ENCODE measurements around the gene SLC9A9.

The SLC9A9 gene

DNA sequence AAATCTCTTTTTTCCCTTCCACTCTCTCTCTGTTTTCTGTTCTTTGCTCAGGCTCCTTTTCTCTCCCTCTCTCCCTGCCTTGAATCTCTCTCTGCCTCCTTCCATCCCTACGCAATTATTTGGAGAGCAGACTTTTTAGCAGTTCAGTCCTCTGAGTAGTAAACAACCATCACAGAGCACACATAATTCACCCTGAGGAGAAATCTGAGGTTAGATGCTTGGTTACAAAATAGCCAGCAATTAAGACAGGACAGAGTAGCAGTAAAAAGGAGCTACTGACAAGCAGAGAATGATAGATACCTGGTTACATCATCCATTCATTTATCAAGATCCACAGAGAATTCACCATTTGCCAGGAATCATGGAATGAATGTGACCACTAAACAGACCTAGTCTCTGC, 25.5 kb downstream of the SLC9A9 start:
- no peaks in the 10 kb centered on the region for H3K27me3 ChIP-seq (ENCODE audit: insufficient read depth, poor library complexity, severe bottlenecking)

DNA sequence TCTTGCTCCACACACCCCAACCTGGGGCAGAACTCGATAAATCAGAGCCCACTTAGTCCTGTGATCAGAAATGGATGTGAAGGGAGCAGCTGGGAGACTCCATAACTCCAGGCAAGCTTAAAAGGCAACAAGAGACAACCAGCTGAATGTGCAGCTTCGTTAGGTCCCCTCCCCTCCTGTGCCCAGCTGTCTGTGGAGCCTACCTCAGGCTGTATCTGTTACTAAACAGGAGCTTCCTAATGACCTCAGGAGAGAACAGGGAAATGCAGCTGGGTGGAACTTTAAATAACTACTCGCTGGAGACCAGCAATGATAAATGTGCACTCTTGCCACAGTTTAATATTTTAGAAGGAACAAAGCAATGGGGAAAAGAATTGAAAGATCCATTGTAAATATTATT, 25.9 kb downstream of the SLC9A9 start:
- TF ChIP-seq, protein P1, sequence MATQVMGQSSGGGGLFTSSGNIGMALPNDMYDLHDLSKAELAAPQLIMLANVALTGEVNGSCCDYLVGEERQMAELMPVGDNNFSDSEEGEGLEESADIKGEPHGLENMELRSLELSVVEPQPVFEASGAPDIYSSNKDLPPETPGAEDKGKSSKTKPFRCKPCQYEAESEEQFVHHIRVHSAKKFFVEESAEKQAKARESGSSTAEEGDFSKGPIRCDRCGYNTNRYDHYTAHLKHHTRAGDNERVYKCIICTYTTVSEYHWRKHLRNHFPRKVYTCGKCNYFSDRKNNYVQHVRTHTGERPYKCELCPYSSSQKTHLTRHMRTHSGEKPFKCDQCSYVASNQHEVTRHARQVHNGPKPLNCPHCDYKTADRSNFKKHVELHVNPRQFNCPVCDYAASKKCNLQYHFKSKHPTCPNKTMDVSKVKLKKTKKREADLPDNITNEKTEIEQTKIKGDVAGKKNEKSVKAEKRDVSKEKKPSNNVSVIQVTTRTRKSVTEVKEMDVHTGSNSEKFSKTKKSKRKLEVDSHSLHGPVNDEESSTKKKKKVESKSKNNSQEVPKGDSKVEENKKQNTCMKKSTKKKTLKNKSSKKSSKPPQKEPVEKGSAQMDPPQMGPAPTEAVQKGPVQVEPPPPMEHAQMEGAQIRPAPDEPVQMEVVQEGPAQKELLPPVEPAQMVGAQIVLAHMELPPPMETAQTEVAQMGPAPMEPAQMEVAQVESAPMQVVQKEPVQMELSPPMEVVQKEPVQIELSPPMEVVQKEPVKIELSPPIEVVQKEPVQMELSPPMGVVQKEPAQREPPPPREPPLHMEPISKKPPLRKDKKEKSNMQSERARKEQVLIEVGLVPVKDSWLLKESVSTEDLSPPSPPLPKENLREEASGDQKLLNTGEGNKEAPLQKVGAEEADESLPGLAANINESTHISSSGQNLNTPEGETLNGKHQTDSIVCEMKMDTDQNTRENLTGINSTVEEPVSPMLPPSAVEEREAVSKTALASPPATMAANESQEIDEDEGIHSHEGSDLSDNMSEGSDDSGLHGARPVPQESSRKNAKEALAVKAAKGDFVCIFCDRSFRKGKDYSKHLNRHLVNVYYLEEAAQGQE (IDR thresholded peaks at IDR 0.05; ENCODE audit: insufficient replicate concordance, low read depth), result no peak
- TF ChIP-seq SPI1 (IDR thresholded peaks at IDR 0.05; ENCODE audit: borderline replicate concordance, low read depth) (no peak), GABPA (IDR thresholded peaks at IDR 0.05; ENCODE audit: low read depth) (no peak), POLR2AphosphoS5 (IDR thresholded peaks at IDR 0.05; ENCODE audit: low read depth) (no peak)
- DNase-seq (ENCODE audit: low read depth in 1 of 2, low spot score in 1 of 2), result no peak
- no peaks in the 10 kb centered on the region for H3K27me3 ChIP-seq (ENCODE audit: insufficient read depth, poor library complexity, severe bottlenecking)
- no peak overlapping the region for H3K27ac ChIP-seq (replicated peaks)
- no peak overlapping the region for H3K4me3 ChIP-seq (replicated peaks; ENCODE audit: insufficient read depth, low read length)

More for the DNA sequence above, 25.5 kb downstream of the SLC9A9 start:
- no peak for DNase-seq (ENCODE audit: low read depth in 1 of 2, low spot score in 1 of 2)
- TF ChIP-seq POLR2AphosphoS5 (IDR thresholded peaks at IDR 0.05; ENCODE audit: low read depth), result no peak
- TF ChIP-seq, protein P1 (IDR thresholded peaks at IDR 0.05; ENCODE audit: insufficient replicate concordance, low read depth), result no peak
- TF ChIP-seq, protein P2, sequence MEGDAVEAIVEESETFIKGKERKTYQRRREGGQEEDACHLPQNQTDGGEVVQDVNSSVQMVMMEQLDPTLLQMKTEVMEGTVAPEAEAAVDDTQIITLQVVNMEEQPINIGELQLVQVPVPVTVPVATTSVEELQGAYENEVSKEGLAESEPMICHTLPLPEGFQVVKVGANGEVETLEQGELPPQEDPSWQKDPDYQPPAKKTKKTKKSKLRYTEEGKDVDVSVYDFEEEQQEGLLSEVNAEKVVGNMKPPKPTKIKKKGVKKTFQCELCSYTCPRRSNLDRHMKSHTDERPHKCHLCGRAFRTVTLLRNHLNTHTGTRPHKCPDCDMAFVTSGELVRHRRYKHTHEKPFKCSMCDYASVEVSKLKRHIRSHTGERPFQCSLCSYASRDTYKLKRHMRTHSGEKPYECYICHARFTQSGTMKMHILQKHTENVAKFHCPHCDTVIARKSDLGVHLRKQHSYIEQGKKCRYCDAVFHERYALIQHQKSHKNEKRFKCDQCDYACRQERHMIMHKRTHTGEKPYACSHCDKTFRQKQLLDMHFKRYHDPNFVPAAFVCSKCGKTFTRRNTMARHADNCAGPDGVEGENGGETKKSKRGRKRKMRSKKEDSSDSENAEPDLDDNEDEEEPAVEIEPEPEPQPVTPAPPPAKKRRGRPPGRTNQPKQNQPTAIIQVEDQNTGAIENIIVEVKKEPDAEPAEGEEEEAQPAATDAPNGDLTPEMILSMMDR (IDR thresholded peaks at IDR 0.05; ENCODE audit: insufficient read depth, low read length), result no peak
- no peak for TF ChIP-seq GABPA (IDR thresholded peaks at IDR 0.05; ENCODE audit: low read depth)
- TF ChIP-seq SPI1 (IDR thresholded peaks at IDR 0.05; ENCODE audit: borderline replicate concordance, low read depth), result no peak
- H3K4me3 ChIP-seq (replicated peaks; ENCODE audit: insufficient read depth, low read length), result no peak overlapping the region
- no peak overlapping the region for H3K27ac ChIP-seq (replicated peaks)

DNA sequence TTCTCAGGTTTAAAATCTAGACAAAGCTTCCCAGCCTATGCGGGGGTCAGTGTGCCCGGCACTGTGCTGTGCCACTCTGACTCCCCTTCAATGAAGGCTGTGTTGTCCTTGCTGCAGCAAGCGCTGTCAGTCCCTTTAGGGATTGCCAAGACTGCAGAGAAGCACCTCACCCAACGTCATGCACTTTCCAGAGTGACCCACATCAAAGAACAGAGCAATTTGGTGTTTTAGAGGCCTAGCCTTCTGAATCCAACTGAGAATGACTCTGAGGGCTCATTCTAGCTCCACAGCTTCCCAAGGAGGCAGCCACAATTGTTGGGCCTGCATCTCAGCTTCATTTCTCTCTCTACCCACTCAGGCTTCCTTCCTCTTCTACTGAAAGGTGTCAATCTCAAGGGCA, 26.4 kb downstream of the SLC9A9 start:
- Histone ChIP-seq H3K27ac (replicated peaks) (no peak overlapping the region), H3K27me3 (ENCODE audit: insufficient read depth, poor library complexity, severe bottlenecking) (no peaks in the 10 kb centered on the region), H3K4me3 (replicated peaks; ENCODE audit: insufficient read depth, low read length) (no peak overlapping the region)
- TF ChIP-seq, protein P2 (IDR thresholded peaks at IDR 0.05; ENCODE audit: insufficient read depth, low read length), result no peak
- TF ChIP-seq GABPA (IDR thresholded peaks at IDR 0.05; ENCODE audit: low read depth), result no peak
- TF ChIP-seq POLR2AphosphoS5 (IDR thresholded peaks at IDR 0.05; ENCODE audit: low read depth), result no peak
- no peak for DNase-seq (ENCODE audit: low read depth in 1 of 2, low spot score in 1 of 2)

- DNase-seq (ENCODE audit: low read depth in 1 of 2, low spot score in 1 of 2), result no peak
- H3K27me3 ChIP-seq (ENCODE audit: insufficient read depth, poor library complexity, severe bottlenecking), result no peaks in the 10 kb centered on the region
- TF ChIP-seq GABPA (IDR thresholded peaks at IDR 0.05; ENCODE audit: low read depth), result no peak
- TF ChIP-seq, protein P2 (IDR thresholded peaks at IDR 0.05; ENCODE audit: insufficient read depth, low read length), result no peak
- TF ChIP-seq, protein P1 (IDR thresholded peaks at IDR 0.05; ENCODE audit: insufficient replicate concordance, low read depth), result no peak
- no peak overlapping the region for H3K27ac ChIP-seq (replicated peaks)
- H3K4me3 ChIP-seq (replicated peaks; ENCODE audit: insufficient read depth, low read length), result no peak overlapping the region
These were observed 27.6 kb downstream of the SLC9A9 start for GRCh38 chr3:143820466-143821221.

Data from HL-60 (cell line).